HG03139 (cell line): ENCODE data around the gene CTNNA3.

Experiments used
- ATAC-seq: cut with Tn5 transposase; IDR thresholded peaks from one replicate; pipeline ENCODE4 v1.9.1; 2021; ENCODE audit not compliant: unreplicated experiment

CTNNA3 gene

GRCh38 chr10:67385566-67385965 is 310.4 kb downstream of the CTNNA3 start:
- ATAC-seq, result no peak

- no peak for ATAC-seq
Measured at GRCh38 chr10:67385089-67385488, 310.9 kb downstream of the CTNNA3 start.

GRCh38 chr10:67331121-67331910 is 364.7 kb downstream of the CTNNA3 start:
- no peak for ATAC-seq

GRCh38 chr10:67327626-67328535 is 368.1 kb downstream of the CTNNA3 start:
- ATAC-seq, result no peak

- ATAC-seq, result no peak
Measured at GRCh38 chr10:67319976-67320375, 376.0 kb downstream of the CTNNA3 start.

- ATAC-seq, result no peak
Measured at GRCh38 chr10:67308912-67309311, 387.1 kb downstream of the CTNNA3 start.

GRCh38 chr10:67306588-67307205 is 389.3 kb downstream of the CTNNA3 start:
- ATAC-seq, result no peak

- no peak for ATAC-seq
Measured at GRCh38 chr10:67302701-67303100, 393.3 kb downstream of the CTNNA3 start.

- no peak for ATAC-seq
Measured at GRCh38 chr10:67299761-67300160, 396.2 kb downstream of the CTNNA3 start.

- ATAC-seq, result no peak
Measured at GRCh38 chr10:67297637-67298181, 398.3 kb downstream of the CTNNA3 start.

GRCh38 chr10:67296926-67297325 is 399.1 kb downstream of the CTNNA3 start:
- no peak for ATAC-seq

GRCh38 chr10:67288688-67289410 is 407.1 kb downstream of the CTNNA3 start:
- no peak for ATAC-seq

- no peak for ATAC-seq
Measured at GRCh38 chr10:67284589-67284988, 411.4 kb downstream of the CTNNA3 start.

GRCh38 chr10:67282871-67283270 is 413.1 kb downstream of the CTNNA3 start:
- ATAC-seq, result no peak

GRCh38 chr10:67280405-67280804 is 415.6 kb downstream of the CTNNA3 start:
- ATAC-seq, result no peak

GRCh38 chr10:67277402-67277801 is 418.6 kb downstream of the CTNNA3 start:
- no peak for ATAC-seq

GRCh38 chr10:67269828-67270227 is 426.2 kb downstream of the CTNNA3 start:
- no peak for ATAC-seq

- no peak for ATAC-seq
Measured at GRCh38 chr10:67268146-67268545, 427.8 kb downstream of the CTNNA3 start.

- ATAC-seq, result no peak
Measured at GRCh38 chr10:67262675-67263074, 433.3 kb downstream of the CTNNA3 start.

GRCh38 chr10:67261300-67261797 is 434.6 kb downstream of the CTNNA3 start:
- no peak for ATAC-seq
